OCI-LY3 (cell line): ENCODE results near the gene RETREG3.

ENCODE experiments used
- CTCF ChIP-seq: fragments of 200-600, 300-600 bp; sonication (generic); IDR thresholded peaks from 2 replicates; pipeline ENCODE4 v1.5.1; 2014; ENCODE audit warnings: antibody characterized with exemption, low read length, low read depth
- EZH2phosphoT487 ChIP-seq: fragments of 200-600 bp; shearing (Covaris generic); IDR thresholded peaks from 2 replicates; pipeline ENCODE4 v1.6.1; 2018; ENCODE audit warnings: antibody characterized with exemption, mixed run types, low read depth

GRCh38 chr17:42573095-42573494 lies 36.1 kb downstream of the RETREG3 start:
- TF ChIP-seq CTCF: no peak
- TF ChIP-seq EZH2phosphoT487: no peak
